ENCODE results near the gene EZR.

Gene EZR

GRCh38 chr6:158725704-158726103, 93.5 kb downstream of the EZR start:
- DNase-seq (ENCODE audit: low read depth in 2 of 2): no peak

- no peak for DNase-seq (ENCODE audit: low read depth in 2 of 2)
Measured at GRCh38 chr6:158722176-158722729, 96.9 kb downstream of the EZR start.

GRCh38 chr6:158718461-158719046, 100.6 kb downstream of the EZR start:
- DNase-seq (ENCODE audit: low read depth in 2 of 2): no peak

- DNase-seq (ENCODE audit: low read depth in 2 of 2): no peak
Measured at GRCh38 chr6:158717341-158718330, 101.5 kb downstream of the EZR start.
